ENCODE data around the gene ZFC3H1. TPM values are rescaled to one million over a fixed set of nuclear protein-coding genes. Genes with fewer than 3 reads are reported as not detected.

The ZFC3H1 gene
- total and polyA plus RNA-seq, 2 of the 8 experiments (the other 6 are each of a cell fraction or from before 2014, with no cell fraction given) = 20.0 to 32.4 TPM

GRCh38 chr12:71685914-71686657 lies 22.4 kb upstream of the ZFC3H1 start, which contains the start of gene TMEM19 (continued):
- no peak for TF ChIP-seq SAP30 (IDR thresholded peaks at IDR 0.05; ENCODE audit: insufficient read depth, insufficient replicate concordance, low read length)
- TF ChIP-seq CTBP2 (IDR thresholded peaks at IDR 0.05; ENCODE audit: borderline replicate concordance, insufficient read depth, insufficient read length, low read length) = no peak
- TF ChIP-seq TAF7 (optimal IDR thresholded peaks at IDR 0.05; ENCODE audit: borderline replicate concordance, low read depth, low read length) = peak; percentile 71
- 0 out of 2 replicates have a peak, but pooled peaks have one; percentile 12 for TF ChIP-seq SRF (IDR thresholded peaks at IDR 0.05; ENCODE audit: low read depth, low read length)
- TF ChIP-seq RBBP5 (IDR thresholded peaks at IDR 0.05; ENCODE audit: borderline replicate concordance, low read depth, low read length) = peak; percentile 92
- TF ChIP-seq CHD7 (IDR thresholded peaks at IDR 0.05; ENCODE audit: insufficient replicate concordance, low read length) = no peak
- no peak for TF ChIP-seq CHD1 (IDR thresholded peaks at IDR 0.05; ENCODE audit: low read depth, low read length)
- TF ChIP-seq CBX5 (IDR thresholded peaks at IDR 0.05; ENCODE audit: low read depth, low read length) = no peak

Data from H1 (cell line).